ENCODE results near the gene OR2F2. TPM values are rescaled to one million over a fixed set of nuclear protein-coding genes. Genes with fewer than 3 reads are reported as not detected.

Gene OR2F2
- total and polyA plus RNA-seq, 9 donors, result not detected

GRCh38 chr7:143975617-143976016 lies 40.6 kb downstream of the OR2F2 start:
- DNase-seq, result peak; percentile 14
- H3K9me3 ChIP-seq (replicated peaks; ENCODE audit: control insufficient read depth, low read depth, low read length), result no peaks in the 10 kb centered on the region
- H3K27ac ChIP-seq (ENCODE audit: low read length), result no peak overlapping the region

GRCh38 chr7:143978585-143978984 lies 43.6 kb downstream of the OR2F2 start:
- Histone ChIP-seq H3K27ac (ENCODE audit: low read length) (no peak overlapping the region), H3K36me3 (ENCODE audit: control insufficient read depth, insufficient read depth, low read length) (no peaks in the 10 kb centered on the region), H3K27me3 (ENCODE audit: control insufficient read depth, insufficient read depth, low read length) (no peaks in the 10 kb centered on the region), H3K4me1 (ENCODE audit: control insufficient read depth, insufficient read depth, low read length) (no peaks in the 10 kb centered on the region), H3K4me3 (ENCODE audit: low read length) (no peak overlapping the region), H3K9me3 (replicated peaks; ENCODE audit: control insufficient read depth, low read depth, low read length) (no peaks in the 10 kb centered on the region)
- no CpG with 5 or more reads among the region's 2 CpGs for WGBS (ENCODE audit: insufficient coverage)
- DNase-seq, result no peak

More at GRCh38 chr7:143975617-143976016, 40.6 kb downstream of the OR2F2 start:
- Histone ChIP-seq H3K4me1 (ENCODE audit: control insufficient read depth, insufficient read depth, low read length) (no peaks in the 10 kb centered on the region), H3K4me3 (ENCODE audit: low read length) (no peak overlapping the region), H3K36me3 (ENCODE audit: control insufficient read depth, insufficient read depth, low read length) (no peaks in the 10 kb centered on the region), H3K27me3 (ENCODE audit: control insufficient read depth, insufficient read depth, low read length) (no peaks in the 10 kb centered on the region)
- WGBS (ENCODE audit: insufficient coverage), result no CpG with 5 or more reads among the region's 1 CpG

GRCh38 chr7:143979359-143979758 lies 44.3 kb downstream of the OR2F2 start:
- Histone ChIP-seq H3K27me3 (ENCODE audit: control insufficient read depth, insufficient read depth, low read length) (no peaks in the 10 kb centered on the region), H3K4me1 (ENCODE audit: control insufficient read depth, insufficient read depth, low read length) (no peaks in the 10 kb centered on the region), H3K36me3 (ENCODE audit: control insufficient read depth, insufficient read depth, low read length) (no peaks in the 10 kb centered on the region), H3K27ac (ENCODE audit: low read length) (no peak overlapping the region), H3K9me3 (replicated peaks; ENCODE audit: control insufficient read depth, low read depth, low read length) (no peaks in the 10 kb centered on the region), H3K4me3 (ENCODE audit: low read length) (no peak overlapping the region)
- no CpG with 5 or more reads among the region's 1 CpG for WGBS (ENCODE audit: insufficient coverage)
- DNase-seq, result no peak

GRCh38 chr7:143979998-143980397 lies 45.0 kb downstream of the OR2F2 start:
- WGBS (ENCODE audit: insufficient coverage), result no CpG with 5 or more reads among the region's 2 CpGs
- no peak for DNase-seq
- no peaks in the 10 kb centered on the region for H3K9me3 ChIP-seq (replicated peaks; ENCODE audit: control insufficient read depth, low read depth, low read length)
- no peaks in the 10 kb centered on the region for H3K4me1 ChIP-seq (ENCODE audit: control insufficient read depth, insufficient read depth, low read length)
- no peaks in the 10 kb centered on the region for H3K36me3 ChIP-seq (ENCODE audit: control insufficient read depth, insufficient read depth, low read length)
- H3K4me3 ChIP-seq (ENCODE audit: low read length), result no peak overlapping the region
- H3K27ac ChIP-seq (ENCODE audit: low read length), result no peak overlapping the region
- no peaks in the 10 kb centered on the region for H3K27me3 ChIP-seq (ENCODE audit: control insufficient read depth, insufficient read depth, low read length)

GRCh38 chr7:143980746-143981510 lies 45.9 kb downstream of the OR2F2 start:
- no peak for DNase-seq
- Histone ChIP-seq H3K9me3 (replicated peaks; ENCODE audit: control insufficient read depth, low read depth, low read length) (no peaks in the 10 kb centered on the region), H3K4me1 (ENCODE audit: control insufficient read depth, insufficient read depth, low read length) (no peaks in the 10 kb centered on the region), H3K36me3 (ENCODE audit: control insufficient read depth, insufficient read depth, low read length) (no peaks in the 10 kb centered on the region), H3K27ac (ENCODE audit: low read length) (no peak overlapping the region), H3K27me3 (ENCODE audit: control insufficient read depth, insufficient read depth, low read length) (no peaks in the 10 kb centered on the region), H3K4me3 (ENCODE audit: low read length) (no peak overlapping the region)
- WGBS (ENCODE audit: insufficient coverage), result 86% methylated on average over 7 of the region's 10 CpGs

GRCh38 chr7:143983960-143984359 lies 48.9 kb downstream of the OR2F2 start:
- Histone ChIP-seq H3K4me3 (ENCODE audit: low read length) (no peak overlapping the region), H3K36me3 (ENCODE audit: control insufficient read depth, insufficient read depth, low read length) (no peaks in the 10 kb centered on the region), H3K9me3 (replicated peaks; ENCODE audit: control insufficient read depth, low read depth, low read length) (peaks cover 2% of the 10 kb centered on the region), H3K27me3 (ENCODE audit: control insufficient read depth, insufficient read depth, low read length) (no peaks in the 10 kb centered on the region), H3K4me1 (ENCODE audit: control insufficient read depth, insufficient read depth, low read length) (no peaks in the 10 kb centered on the region), H3K27ac (ENCODE audit: low read length) (no peak overlapping the region)
- no peak for DNase-seq
- WGBS (ENCODE audit: insufficient coverage), result no CpG with 5 or more reads among the region's 5 CpGs

Other genes starting within 250 kb of the OR2F2 start
- 0.71 TPM for gene CTAGE6, start 177.5 kb upstream of the OR2F2 start, total RNA-seq
- under 1 TPM in 4 of 8 donors, not detected in 4; 0.10 to 0.48 (median 0.20) TPM for gene CTAGE6, start 177.5 kb upstream of the OR2F2 start, polyA plus RNA-seq (ENCODE audit: insufficient read depth in 1 of 8, insufficient read length in 8 of 8, low replicate concordance in 1 of 8)
- 129 TPM for gene TCAF1, start 33.1 kb upstream of the OR2F2 start, total RNA-seq
- gene TCAF1, start 33.1 kb upstream of the OR2F2 start, polyA plus RNA-seq (ENCODE audit: insufficient read depth in 1 of 8, insufficient read length in 8 of 8, low replicate concordance in 1 of 8), result 100 to 1,000 TPM; 104 to 186 (median 166) TPM
- gene OR2F1, start 19.6 kb downstream of the OR2F2 start, total RNA-seq, result not detected
- under 1 TPM in 2 of 8 donors, not detected in 6; 0.12 to 0.32 TPM for gene OR2F1, start 19.6 kb downstream of the OR2F2 start, polyA plus RNA-seq (ENCODE audit: insufficient read depth in 1 of 8, insufficient read length in 8 of 8, low replicate concordance in 1 of 8)
- gene OR6B1, start 65.1 kb downstream of the OR2F2 start, total RNA-seq, result not detected
- under 1 TPM in 1 of 8 donors, not detected in 7; 0.04 TPM for gene OR6B1, start 65.1 kb downstream of the OR2F2 start, polyA plus RNA-seq (ENCODE audit: insufficient read depth in 1 of 8, insufficient read length in 8 of 8, low replicate concordance in 1 of 8)
- gene OR2A5, start 113.7 kb downstream of the OR2F2 start, total RNA-seq, result not detected
- under 1 TPM in 2 of 8 donors, not detected in 6; 0.01 to 0.03 TPM for gene OR2A5, start 113.7 kb downstream of the OR2F2 start, polyA plus RNA-seq (ENCODE audit: insufficient read depth in 1 of 8, insufficient read length in 8 of 8, low replicate concordance in 1 of 8)
- gene OR2A25, start 134.6 kb downstream of the OR2F2 start, total RNA-seq, result not detected
- gene OR2A25, start 134.6 kb downstream of the OR2F2 start, polyA plus RNA-seq (ENCODE audit: insufficient read depth in 1 of 8, insufficient read length in 8 of 8, low replicate concordance in 1 of 8), result under 1 TPM in 1 of 8 donors, not detected in 7; 0.08 TPM
- not detected for gene OR2A12, start 151.0 kb downstream of the OR2F2 start, total RNA-seq
- gene OR2A12, start 151.0 kb downstream of the OR2F2 start, polyA plus RNA-seq (ENCODE audit: insufficient read depth in 1 of 8, insufficient read length in 8 of 8, low replicate concordance in 1 of 8), result not detected
- gene OR2A2, start 174.3 kb downstream of the OR2F2 start, total RNA-seq, result not detected
- gene OR2A2, start 174.3 kb downstream of the OR2F2 start, polyA plus RNA-seq (ENCODE audit: insufficient read depth in 1 of 8, insufficient read length in 8 of 8, low replicate concordance in 1 of 8), result not detected
- gene OR2A14, start 187.9 kb downstream of the OR2F2 start, total RNA-seq, result not detected
- not detected for gene OR2A14, start 187.9 kb downstream of the OR2F2 start, polyA plus RNA-seq (ENCODE audit: insufficient read depth in 1 of 8, insufficient read length in 8 of 8, low replicate concordance in 1 of 8)
- 0.09 TPM for gene CTAGE4, start 248.2 kb downstream of the OR2F2 start, total RNA-seq
- 1 to 10 TPM in 3 of 8 donors, under 1 TPM in 3, not detected in 2; 0.49 to 1.7 (median 0.99) TPM for gene CTAGE4, start 248.2 kb downstream of the OR2F2 start, polyA plus RNA-seq (ENCODE audit: insufficient read depth in 1 of 8, insufficient read length in 8 of 8, low replicate concordance in 1 of 8)